ENCODE results near the gene HMCN1. TPM values are rescaled to one million over a fixed set of nuclear protein-coding genes. Genes with fewer than 3 reads are reported as not detected.

HMCN1 gene
- total RNA-seq, 2 donors from 2014 or later: 6.5 to 7.4 TPM

DNA sequence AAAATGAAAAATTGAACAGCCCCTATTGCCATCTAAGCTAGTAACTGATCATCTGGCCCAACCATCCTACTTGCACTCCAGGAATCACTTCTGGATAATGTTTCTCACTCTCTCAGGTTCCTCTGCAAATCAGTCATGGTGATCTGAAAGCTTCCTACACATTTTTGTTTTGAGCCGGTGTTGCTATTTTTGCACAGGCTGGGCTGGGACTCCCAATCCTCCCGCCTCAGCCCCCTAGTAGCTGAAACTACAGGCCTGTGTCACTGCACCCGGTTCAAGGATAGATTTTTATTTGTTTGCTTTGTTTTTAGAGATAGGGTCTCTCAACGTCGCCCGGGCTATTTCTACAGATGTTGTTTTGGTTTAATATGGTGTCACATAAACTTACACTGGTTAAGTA lies 40.5 kb upstream of the HMCN1 start:
- Histone ChIP-seq H3K9me3 (ENCODE audit: control insufficient read depth, low read length) (no peaks in the 10 kb centered on the region), H3K36me3 (ENCODE audit: control insufficient read depth, insufficient read depth, low read length) (no peaks in the 10 kb centered on the region), H3K4me3 (ENCODE audit: low read length) (no peak overlapping the region), H3K4me1 (ENCODE audit: control insufficient read depth, insufficient read depth, low read length) (no peaks in the 10 kb centered on the region), H3K27ac (ENCODE audit: low read depth, low read length) (no peak overlapping the region), H3K27me3 (ENCODE audit: control insufficient read depth, insufficient read depth, low read length, poor library complexity, severe bottlenecking) (no peaks in the 10 kb centered on the region), H3K9ac (ENCODE audit: extremely low read depth, low read length, poor library complexity, severe bottlenecking) (no peak overlapping the region)
- DNase-seq: no peak
- H3K36me3 Mint-ChIP-seq (ENCODE audit: low read depth): no peaks in the 10 kb centered on the region
- 94% methylated on average over 6 of the region's 6 CpGs; no CpG with 5 or more reads in 1 of the 2 experiments for WGBS, 2 experiments (ENCODE audit: insufficient coverage in 1 of 2, insufficient read length in 1 of 2)
- no peaks in the 10 kb centered on the region for H3K9me3 Mint-ChIP-seq
- peaks cover 17% of the 10 kb centered on the region for H3K4me1 Mint-ChIP-seq
- peaks cover 31% of the 10 kb centered on the region for H3K27me3 Mint-ChIP-seq (ENCODE audit: insufficient read depth)
- no peak overlapping the region for H3K27ac Mint-ChIP-seq
- TF ChIP-seq, protein P1, sequence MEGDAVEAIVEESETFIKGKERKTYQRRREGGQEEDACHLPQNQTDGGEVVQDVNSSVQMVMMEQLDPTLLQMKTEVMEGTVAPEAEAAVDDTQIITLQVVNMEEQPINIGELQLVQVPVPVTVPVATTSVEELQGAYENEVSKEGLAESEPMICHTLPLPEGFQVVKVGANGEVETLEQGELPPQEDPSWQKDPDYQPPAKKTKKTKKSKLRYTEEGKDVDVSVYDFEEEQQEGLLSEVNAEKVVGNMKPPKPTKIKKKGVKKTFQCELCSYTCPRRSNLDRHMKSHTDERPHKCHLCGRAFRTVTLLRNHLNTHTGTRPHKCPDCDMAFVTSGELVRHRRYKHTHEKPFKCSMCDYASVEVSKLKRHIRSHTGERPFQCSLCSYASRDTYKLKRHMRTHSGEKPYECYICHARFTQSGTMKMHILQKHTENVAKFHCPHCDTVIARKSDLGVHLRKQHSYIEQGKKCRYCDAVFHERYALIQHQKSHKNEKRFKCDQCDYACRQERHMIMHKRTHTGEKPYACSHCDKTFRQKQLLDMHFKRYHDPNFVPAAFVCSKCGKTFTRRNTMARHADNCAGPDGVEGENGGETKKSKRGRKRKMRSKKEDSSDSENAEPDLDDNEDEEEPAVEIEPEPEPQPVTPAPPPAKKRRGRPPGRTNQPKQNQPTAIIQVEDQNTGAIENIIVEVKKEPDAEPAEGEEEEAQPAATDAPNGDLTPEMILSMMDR (conservative IDR thresholded peaks at IDR 0.05): no peak
- H3K4me3 Mint-ChIP-seq: no peak overlapping the region

- H3K4me1 Mint-ChIP-seq: peaks cover 19% of the 10 kb centered on the region
- H3K4me3 Mint-ChIP-seq: no peak overlapping the region
- Histone ChIP-seq H3K27me3 (ENCODE audit: control insufficient read depth, insufficient read depth, low read length, poor library complexity, severe bottlenecking) (no peaks in the 10 kb centered on the region), H3K9ac (ENCODE audit: extremely low read depth, low read length, poor library complexity, severe bottlenecking) (no peak overlapping the region), H3K9me3 (ENCODE audit: control insufficient read depth, low read length) (no peaks in the 10 kb centered on the region), H3K4me3 (ENCODE audit: low read length) (no peak overlapping the region), H3K36me3 (ENCODE audit: control insufficient read depth, insufficient read depth, low read length) (no peaks in the 10 kb centered on the region), H3K4me1 (ENCODE audit: control insufficient read depth, insufficient read depth, low read length) (no peaks in the 10 kb centered on the region), H3K27ac (ENCODE audit: low read depth, low read length) (no peak overlapping the region)
- 86% methylated on average over 8 of the region's 8 CpGs for WGBS, 2 experiments (ENCODE audit: insufficient coverage in 1 of 2, insufficient read length in 1 of 2)
- TF ChIP-seq, protein P1 (conservative IDR thresholded peaks at IDR 0.05): no peak
- no peak overlapping the region for H3K27ac Mint-ChIP-seq
- H3K27me3 Mint-ChIP-seq (ENCODE audit: insufficient read depth): peaks cover 31% of the 10 kb centered on the region
- H3K9me3 Mint-ChIP-seq: no peaks in the 10 kb centered on the region
- no peak for DNase-seq
- no peaks in the 10 kb centered on the region for H3K36me3 Mint-ChIP-seq (ENCODE audit: low read depth)
Measured at GRCh38 chr1:185694081-185694480, 40.1 kb upstream of the HMCN1 start.

GRCh38 chr1:185695299-185695698 lies 38.9 kb upstream of the HMCN1 start:
- TF ChIP-seq, protein P1 (conservative IDR thresholded peaks at IDR 0.05): peak; percentile 42
- H3K27me3 ChIP-seq (ENCODE audit: control insufficient read depth, insufficient read depth, low read length, poor library complexity, severe bottlenecking): no peaks in the 10 kb centered on the region
- no peaks in the 10 kb centered on the region for H3K4me1 ChIP-seq (ENCODE audit: control insufficient read depth, insufficient read depth, low read length)
- H3K27me3 Mint-ChIP-seq (ENCODE audit: insufficient read depth): peaks cover 35% of the 10 kb centered on the region
- no peak overlapping the region for H3K9ac ChIP-seq (ENCODE audit: extremely low read depth, low read length, poor library complexity, severe bottlenecking)
- no peaks in the 10 kb centered on the region for H3K9me3 Mint-ChIP-seq
- no peaks in the 10 kb centered on the region for H3K36me3 ChIP-seq (ENCODE audit: control insufficient read depth, insufficient read depth, low read length)
- no peaks in the 10 kb centered on the region for H3K36me3 Mint-ChIP-seq (ENCODE audit: low read depth)
- H3K27ac Mint-ChIP-seq: no peak overlapping the region
- peaks cover 24% of the 10 kb centered on the region for H3K4me1 Mint-ChIP-seq
- H3K9me3 ChIP-seq (ENCODE audit: control insufficient read depth, low read length): no peaks in the 10 kb centered on the region
- no peak overlapping the region for H3K4me3 ChIP-seq (ENCODE audit: low read length)
- no peak overlapping the region for H3K4me3 Mint-ChIP-seq
- no peak overlapping the region for H3K27ac ChIP-seq (ENCODE audit: low read depth, low read length)
- no peak for DNase-seq

All from endodermal cell (in vitro differentiated cells).